Erythroblast (primary cell): ENCODE results near the gene TH.

Experiments used
- GATA1 ChIP-seq: IDR thresholded peaks from 2 replicates; pipeline ENCODE4 v1.6.1; 2011; ENCODE audit warnings: low read depth, mild to moderate bottlenecking, control low read depth, low read length, moderate library complexity
- POLR2A ChIP-seq: IDR thresholded peaks from 2 replicates; pipeline ENCODE4 v1.6.1; 2011; ENCODE audit warnings: mild to moderate bottlenecking, low read length

GRCh38 chr11:2208691-2209369, 37.2 kb upstream of the TH start:
- TF ChIP-seq POLR2A (no peak), GATA1 (no peak)
